Stimulated activated CD4-positive, alpha-beta T cell treated with anti-CD3 and anti-CD28 coated beads, Interleukin-4, amount 100 ng/mL, for 1 hour (primary cell): ENCODE data around the gene SLC25A48.

Experiments used
- DNase-seq: peaks from one replicate; pipeline ENCODE4 v3.0.0-alpha.2; 2020

Gene SLC25A48

GRCh38 chr5:135937245-135937911 is 102.9 kb downstream of the SLC25A48 start:
- DNase-seq: no peak
